ENCODE results near the gene TRIM42.

Gene TRIM42

DNA sequence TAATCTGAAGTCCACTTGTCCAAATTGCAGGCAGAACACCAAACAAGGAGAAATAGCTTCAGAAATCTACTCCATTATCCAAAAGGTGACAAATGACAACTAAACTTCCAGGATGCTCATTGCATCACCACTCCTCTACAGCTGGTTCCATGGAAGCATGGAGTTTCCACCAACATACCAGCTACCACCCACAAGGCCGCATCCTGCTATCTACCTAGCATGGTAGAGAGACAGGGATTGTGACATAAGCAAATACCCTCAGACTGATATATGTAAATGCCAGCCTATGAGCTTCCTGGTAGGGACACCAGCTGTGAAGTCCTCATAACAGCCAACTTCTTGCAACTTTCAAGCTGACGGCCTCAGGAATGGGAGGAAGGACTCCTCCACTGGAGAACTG, at the start of gene TRIM42:
TSS of gene TRIM42 (plus strand) at position 301 of the 400 bp plus-strand sequence. CDS start 166 bp downstream, outside the sequence.
- DNase-seq (ENCODE audit: low spot score) = no peak

DNA sequence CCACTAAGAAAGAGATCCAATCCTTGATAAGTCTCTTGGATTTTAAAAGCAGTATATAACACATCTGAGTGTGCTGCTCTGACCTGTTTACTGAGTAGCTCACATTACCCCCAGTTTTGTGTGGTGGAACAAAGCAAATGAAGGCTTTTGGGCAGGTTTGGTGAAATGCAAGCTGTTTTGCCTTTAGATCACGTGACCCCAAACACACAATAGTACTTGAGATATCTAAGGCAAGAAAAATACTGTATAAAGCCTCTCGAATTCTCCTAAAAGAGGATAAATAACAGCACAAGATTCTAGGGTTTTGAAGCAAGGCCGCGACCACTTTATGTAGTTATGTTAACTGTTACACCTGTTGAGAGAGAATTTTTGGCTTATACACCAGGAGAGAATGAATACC, 49.3 kb upstream of the TRIM42 start:
- no peak for DNase-seq (ENCODE audit: low spot score)

DNA sequence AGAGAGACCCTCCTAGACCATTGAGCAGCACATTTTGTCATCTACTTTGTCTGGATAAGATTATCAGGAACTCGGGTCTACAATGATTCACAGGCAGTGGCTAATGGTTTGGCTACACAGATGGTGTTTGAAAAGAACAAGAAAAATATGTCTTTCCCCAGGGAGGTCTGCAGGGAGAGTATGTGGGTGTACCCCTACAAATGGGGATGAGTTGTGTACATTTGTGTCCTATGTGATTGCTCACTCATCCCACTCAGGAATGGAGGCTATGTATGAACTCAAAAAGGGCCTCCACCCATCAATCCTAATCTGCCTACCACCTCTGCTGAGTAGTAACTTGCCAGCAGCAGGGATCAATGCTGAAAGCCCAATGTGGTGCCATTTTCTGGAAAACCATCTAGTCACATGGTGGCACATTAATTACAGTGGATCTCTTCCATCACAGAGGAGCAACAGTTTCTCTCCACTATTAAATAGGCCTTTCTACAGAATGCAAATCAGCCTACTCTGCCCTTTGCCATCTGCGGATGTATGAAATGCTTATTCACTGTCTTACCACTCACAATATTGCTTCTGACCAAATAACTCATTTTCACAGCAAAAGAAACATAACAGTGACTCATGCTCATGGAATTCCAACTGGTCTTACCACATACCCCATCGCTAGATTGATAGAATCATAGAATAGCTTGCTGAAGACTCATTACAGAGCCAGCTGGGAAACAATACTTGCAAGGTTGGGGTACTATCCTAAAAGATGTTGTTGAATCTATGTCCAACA, 48.3 kb upstream of the TRIM42 start:
- DNase-seq (ENCODE audit: low spot score) = peak; percentile 40

DNA sequence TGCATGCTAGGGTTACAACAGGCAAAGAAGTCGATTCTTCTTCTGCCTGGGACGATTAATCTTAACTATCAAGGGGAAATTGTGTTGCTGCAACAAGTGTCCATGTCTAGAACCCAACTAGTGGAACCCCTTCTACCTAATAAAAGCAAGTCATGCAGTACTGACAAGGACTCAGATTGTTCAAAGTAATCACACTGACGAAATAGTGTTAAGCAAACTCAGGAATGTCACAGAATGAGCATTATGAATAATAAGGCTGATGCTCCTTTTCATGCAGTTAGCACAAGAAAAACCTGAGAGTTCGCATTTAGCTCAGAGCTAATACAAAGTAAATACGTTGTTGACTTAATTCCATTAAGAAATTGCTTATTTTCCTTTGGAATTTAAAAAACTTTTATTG, 47.5 kb upstream of the TRIM42 start:
- no peak for DNase-seq (ENCODE audit: low spot score)

DNA sequence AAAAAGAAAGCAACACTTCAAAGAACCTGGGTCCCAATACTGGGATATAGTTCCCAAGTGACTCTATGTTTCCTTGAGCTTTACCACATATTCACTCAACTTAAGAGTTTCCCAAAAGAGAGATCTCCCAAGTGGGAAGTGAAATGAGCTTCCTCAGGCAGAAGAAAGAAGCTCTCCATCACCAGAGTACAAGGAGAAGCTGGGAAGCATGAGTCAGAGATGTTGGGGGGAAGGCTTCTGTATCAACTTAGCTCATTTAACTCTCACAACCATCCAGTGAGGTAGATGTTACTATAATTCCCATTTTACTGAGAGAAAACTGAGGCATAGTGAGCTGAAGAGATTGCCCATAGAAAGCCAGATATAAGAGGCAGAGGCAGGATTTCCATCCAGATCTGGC, 47.0 kb upstream of the TRIM42 start:
- no peak for DNase-seq (ENCODE audit: low spot score)

- DNase-seq (ENCODE audit: low spot score) = no peak
Observed at GRCh38 chr3:140635276-140635675, 42.6 kb upstream of the TRIM42 start.

GRCh38 chr3:140636406-140637138, 41.3 kb upstream of the TRIM42 start:
- DNase-seq (ENCODE audit: low spot score) = no peak

DNA sequence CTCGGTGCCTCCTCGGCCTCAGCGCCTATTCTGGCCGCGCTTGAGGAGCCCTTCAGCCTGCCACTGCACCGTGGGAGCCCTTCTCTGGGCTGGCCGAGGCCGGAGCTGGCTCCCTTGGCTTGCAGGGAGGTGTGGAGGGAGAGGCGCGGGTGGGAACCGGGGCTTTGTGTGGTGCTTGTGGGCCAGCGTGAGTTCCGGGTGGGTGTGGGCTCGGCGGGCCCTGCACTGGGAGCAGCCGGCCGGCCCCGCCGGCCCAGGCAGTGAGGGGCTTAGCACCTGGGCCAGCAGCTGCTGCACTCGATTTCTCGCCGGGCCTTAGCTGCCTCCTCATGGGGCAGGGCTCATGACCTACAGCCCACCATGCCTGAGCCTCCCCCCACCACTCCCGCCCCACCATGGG, 26.6 kb upstream of the TRIM42 start:
- no peak for DNase-seq (ENCODE audit: low spot score)

GRCh38 chr3:140655678-140656077, 22.2 kb upstream of the TRIM42 start:
- no peak for DNase-seq (ENCODE audit: low spot score)

DNA sequence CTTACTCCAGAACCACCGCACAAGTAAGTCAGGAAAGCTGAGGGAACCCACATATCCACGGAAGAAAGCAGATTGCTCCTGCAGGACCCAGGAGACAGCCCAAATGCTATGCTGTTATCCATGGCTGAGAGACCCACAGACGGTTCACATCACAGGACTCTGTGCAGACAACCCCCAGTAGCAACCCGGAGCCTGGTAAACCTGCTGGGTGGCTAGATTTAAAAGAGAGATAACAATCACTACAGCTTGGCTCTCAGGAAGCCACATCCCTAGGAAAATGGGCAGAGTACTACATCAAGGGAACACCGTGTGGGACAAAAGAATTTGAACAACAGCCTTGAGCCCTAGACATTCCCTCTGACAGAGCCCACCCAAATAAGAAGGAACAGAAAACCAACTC, 13.8 kb upstream of the TRIM42 start:
- no peak for DNase-seq (ENCODE audit: low spot score)

- DNase-seq (ENCODE audit: low spot score) = no peak
Observed at GRCh38 chr3:140682586-140682985, 4.7 kb downstream of the TRIM42 start.

DNA sequence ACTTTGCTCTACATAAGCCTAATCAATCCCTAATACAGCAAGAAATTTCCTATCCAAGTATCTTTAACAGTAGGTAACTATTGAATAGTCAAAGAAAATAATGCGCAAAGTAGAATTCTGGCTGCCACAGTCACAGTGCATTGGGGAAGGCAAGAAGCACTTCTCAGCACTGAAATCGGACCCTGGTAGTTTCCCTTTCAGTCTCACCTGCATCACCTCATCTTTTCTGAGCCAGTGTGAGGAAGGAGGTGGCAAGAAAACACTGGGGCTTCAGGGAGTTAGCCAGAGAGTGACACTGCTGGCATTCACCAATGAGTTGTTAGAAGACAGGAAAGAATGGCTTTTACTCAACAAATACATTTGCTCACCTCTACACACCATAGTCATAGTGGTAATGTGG, 8.3 kb downstream of the TRIM42 start:
- no peak for DNase-seq (ENCODE audit: low spot score)

GRCh38 chr3:140686948-140687347, 9.1 kb downstream of the TRIM42 start:
- no peak for DNase-seq (ENCODE audit: low spot score)

GRCh38 chr3:140695361-140696061, 17.6 kb downstream of the TRIM42 start:
- no peak for DNase-seq (ENCODE audit: low spot score)

DNA sequence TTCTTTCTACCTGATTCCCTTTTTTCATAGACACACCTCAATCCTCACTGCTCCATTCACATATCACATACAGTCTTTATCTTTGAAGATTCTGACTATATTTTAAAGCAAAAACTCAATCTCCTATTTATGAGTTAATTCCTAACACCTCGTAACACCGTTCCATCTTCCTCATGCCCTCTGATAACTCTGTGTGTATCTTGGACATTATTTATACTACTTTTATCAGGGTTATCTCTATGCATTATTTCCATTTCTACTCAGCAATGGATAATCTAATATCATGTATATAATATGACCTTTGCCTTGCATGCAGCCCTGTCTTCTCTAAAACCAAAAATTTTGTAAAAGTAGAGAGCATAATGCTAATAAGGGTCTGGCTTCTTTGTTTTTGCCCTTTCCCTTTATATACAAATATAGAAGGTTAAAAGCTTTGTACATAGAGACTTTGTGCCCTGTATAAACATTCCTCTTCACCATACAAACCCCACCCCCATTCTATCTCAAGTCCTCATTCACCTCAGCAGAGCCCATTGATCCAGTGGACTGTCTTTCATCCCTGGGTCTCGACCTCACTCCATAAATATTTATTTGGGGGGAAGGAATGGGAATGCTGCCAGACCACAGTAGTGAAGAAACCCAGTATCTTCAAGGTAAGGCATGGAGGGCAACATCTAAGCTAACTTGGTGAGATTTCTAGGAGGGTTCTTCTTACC, 21.8 kb downstream of the TRIM42 start:
- DNase-seq (ENCODE audit: low spot score) = no peak

DNA sequence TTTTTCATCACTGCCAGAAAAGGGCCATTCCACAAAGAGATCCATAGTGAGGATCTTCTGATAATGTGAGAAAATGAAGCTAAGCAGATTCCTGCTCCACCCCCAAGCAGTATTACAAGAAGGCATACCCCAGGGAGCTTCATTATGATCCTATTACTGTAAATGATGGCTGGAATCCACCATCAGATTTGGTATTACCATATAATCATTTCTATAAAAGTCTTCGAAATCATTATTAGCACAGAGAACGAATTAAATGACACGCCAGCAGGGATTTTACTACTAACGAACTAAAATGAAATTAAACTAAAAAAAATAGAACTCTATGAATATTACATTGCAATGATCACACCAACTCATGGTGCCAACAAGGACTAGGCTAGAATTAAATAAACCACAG, 24.4 kb downstream of the TRIM42 start:
- DNase-seq (ENCODE audit: low spot score) = no peak

GRCh38 chr3:140703496-140703895, 25.6 kb downstream of the TRIM42 start:
- DNase-seq (ENCODE audit: low spot score) = no peak

DNA sequence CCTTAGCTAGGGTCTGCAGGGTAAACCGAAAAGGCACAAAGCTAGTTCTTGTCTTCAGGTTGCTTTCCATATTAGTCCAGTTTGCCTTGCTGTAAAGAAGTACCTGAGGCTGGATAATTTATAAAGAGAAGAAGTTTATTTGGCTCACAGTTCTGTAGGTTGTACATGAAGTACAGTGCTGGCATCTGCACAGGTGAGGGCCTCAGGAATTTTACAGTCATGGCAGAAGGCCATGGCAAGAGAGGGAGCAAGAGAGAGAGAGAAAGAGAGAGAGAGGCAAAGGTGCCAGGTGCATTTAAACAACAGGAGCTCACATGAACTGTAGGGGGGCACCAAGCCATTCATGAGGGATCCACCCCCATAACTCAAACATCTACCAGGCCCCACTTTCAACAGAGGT, 26.9 kb downstream of the TRIM42 start:
- DNase-seq (ENCODE audit: low spot score) = no peak

DNA sequence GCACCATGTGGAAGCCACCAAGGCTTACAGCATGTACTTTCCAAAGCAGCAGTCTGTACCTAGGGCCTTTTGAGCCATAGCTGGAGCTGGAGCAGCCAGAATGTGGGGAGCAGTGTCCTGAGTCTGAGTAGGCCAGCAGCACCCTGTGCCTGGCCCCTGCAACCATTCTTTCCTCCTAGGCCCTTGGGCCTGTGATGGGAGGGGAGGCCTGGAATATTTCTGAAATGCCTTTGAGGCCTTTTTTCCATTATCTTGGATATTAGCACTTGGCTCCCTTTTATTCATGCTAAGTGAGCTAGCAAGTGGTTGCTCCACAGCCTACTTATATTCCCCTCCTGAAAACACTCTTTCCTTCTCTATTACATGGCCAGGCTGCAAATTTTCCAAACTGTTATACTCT, 28.1 kb downstream of the TRIM42 start:
- no peak for DNase-seq (ENCODE audit: low spot score)

DNA sequence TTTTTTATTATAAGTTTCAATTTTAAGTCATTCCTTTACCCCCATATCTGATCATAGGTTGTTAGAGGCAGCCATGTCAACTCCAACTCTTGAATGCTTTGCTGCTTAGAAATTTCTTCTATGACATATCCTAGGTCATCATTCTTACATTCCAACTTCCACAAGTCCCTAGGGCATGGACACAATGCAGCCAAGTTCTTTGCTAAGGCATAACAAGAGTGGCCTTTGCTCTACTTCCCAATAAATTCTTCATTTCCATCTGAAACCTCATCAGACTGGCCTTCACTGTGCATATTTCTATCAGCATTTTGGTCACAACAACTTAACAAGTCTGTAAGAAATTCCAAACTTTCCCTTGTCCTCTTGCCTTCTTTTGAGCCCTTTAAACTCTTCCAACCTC, 28.5 kb downstream of the TRIM42 start:
- DNase-seq (ENCODE audit: low spot score) = no peak

DNA sequence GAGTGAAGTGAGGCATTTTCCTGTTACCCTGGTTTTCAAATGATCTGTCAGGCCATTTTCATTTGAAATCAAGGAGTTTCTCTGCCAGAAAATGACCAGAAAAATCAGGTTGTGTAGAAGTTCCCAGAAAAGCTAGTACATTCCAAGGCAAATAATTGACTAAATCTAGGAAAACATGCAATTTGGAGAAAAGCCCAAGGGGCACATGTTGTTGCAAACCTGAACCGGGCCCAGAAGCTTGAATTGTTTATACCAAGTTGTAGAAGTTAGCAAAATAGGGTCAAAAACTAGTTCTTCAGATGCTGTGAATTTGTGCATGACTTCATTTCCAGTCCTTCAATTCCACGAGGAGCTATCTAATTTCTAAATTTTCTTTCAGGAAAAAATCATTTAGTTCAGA, 31.0 kb downstream of the TRIM42 start:
- no peak for DNase-seq (ENCODE audit: low spot score)

- no peak for DNase-seq (ENCODE audit: low spot score)
Observed at GRCh38 chr3:140709751-140710150, 31.9 kb downstream of the TRIM42 start.
